Measurements from ENCODE around the gene GPR65. TPM values are rescaled to one million over a fixed set of nuclear protein-coding genes. Genes with fewer than 3 reads are reported as not detected.

The GPR65 gene
- total RNA-seq, 1 donor from 2014 or later, result 7.7 TPM

DNA sequence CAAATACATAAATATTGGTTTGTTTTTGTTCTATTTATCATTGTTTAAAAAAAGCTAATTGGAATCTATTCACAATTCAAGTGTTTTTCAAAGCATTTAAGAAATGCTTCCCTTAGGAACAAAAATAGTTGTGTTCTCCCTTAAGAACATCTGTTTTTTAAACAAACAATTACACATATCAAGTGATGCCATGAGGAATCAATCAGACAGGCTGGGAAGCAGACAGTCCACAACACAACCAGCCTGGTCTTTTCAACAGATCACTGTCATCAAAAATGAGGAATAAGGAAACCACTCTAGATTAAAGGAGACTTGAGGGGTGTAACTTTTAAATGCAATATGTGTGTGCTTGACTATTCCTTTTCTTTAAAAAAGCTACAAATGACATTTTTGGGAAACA, 37.4 kb upstream of the GPR65 start:
- Histone ChIP-seq H3K27ac (no peak overlapping the region), H3K4me3 (no peak overlapping the region), H3K36me3 (peaks cover 42% of the 10 kb centered on the region), H3K4me1 (no peaks in the 10 kb centered on the region), H3K27me3 (no peaks in the 10 kb centered on the region), H3K9me3 (no peaks in the 10 kb centered on the region)
- no peak for DNase-seq
- ATAC-seq, result no peak
- TF ChIP-seq, protein P1, sequence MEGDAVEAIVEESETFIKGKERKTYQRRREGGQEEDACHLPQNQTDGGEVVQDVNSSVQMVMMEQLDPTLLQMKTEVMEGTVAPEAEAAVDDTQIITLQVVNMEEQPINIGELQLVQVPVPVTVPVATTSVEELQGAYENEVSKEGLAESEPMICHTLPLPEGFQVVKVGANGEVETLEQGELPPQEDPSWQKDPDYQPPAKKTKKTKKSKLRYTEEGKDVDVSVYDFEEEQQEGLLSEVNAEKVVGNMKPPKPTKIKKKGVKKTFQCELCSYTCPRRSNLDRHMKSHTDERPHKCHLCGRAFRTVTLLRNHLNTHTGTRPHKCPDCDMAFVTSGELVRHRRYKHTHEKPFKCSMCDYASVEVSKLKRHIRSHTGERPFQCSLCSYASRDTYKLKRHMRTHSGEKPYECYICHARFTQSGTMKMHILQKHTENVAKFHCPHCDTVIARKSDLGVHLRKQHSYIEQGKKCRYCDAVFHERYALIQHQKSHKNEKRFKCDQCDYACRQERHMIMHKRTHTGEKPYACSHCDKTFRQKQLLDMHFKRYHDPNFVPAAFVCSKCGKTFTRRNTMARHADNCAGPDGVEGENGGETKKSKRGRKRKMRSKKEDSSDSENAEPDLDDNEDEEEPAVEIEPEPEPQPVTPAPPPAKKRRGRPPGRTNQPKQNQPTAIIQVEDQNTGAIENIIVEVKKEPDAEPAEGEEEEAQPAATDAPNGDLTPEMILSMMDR (IDR thresholded peaks at IDR 0.05), result no peak
- intact Hi-C loops (cut with DNase I), result no loop called here

DNA sequence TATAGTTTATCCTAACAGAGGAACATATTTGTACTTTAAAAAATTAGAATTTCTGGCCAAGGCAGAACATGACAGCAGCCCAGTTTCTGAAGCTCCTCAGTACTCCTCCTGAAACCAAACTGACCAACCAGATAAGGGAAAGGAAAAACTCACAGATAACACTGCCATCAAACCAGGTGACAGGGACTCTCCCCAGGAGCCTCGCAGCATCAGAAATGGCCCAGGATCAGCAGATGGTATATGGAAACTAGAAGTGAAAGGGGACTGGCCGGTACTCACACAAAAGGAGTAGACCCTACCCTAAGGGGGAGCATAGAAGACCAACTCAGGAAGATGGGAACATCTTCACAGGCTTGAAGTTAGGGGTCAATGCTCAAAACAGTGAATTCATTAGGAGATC, 33.9 kb upstream of the GPR65 start:
- H3K27me3 ChIP-seq, result no peaks in the 10 kb centered on the region
- intact Hi-C loops (cut with DNase I), result no loop called here
- no peaks in the 10 kb centered on the region for H3K4me1 ChIP-seq
- no peak overlapping the region for H3K27ac ChIP-seq
- peaks cover 48% of the 10 kb centered on the region for H3K36me3 ChIP-seq
- no peak for ATAC-seq
- H3K4me3 ChIP-seq, result no peak overlapping the region
- DNase-seq, result no peak
- no peaks in the 10 kb centered on the region for H3K9me3 ChIP-seq
- TF ChIP-seq, protein P1 (IDR thresholded peaks at IDR 0.05), result no peak

DNA sequence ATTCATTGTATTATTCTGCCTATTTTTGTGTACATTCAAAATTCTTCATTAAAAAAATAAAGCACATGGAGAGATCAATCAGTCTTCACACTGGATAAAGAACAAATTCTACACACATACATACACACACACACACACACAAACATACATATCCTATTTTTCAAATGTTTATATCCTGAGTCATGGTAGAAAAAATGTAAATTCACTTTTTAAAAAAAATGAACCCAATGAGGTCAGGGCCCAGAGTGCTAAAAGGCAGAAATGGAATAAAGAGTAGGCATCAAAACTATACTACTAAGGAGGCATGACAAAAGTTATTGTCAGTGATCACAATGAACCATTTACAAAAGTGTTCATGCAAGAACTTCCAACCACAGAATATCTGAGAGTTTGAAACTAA, 29.3 kb upstream of the GPR65 start:
- H3K36me3 ChIP-seq, result peaks cover 46% of the 10 kb centered on the region
- no peaks in the 10 kb centered on the region for H3K4me1 ChIP-seq
- H3K27ac ChIP-seq, result no peak overlapping the region
- intact Hi-C loops (cut with DNase I), result no loop called here
- TF ChIP-seq, protein P1 (IDR thresholded peaks at IDR 0.05), result no peak
- ATAC-seq, result no peak
- H3K4me3 ChIP-seq, result no peak overlapping the region
- H3K27me3 ChIP-seq, result no peaks in the 10 kb centered on the region
- H3K9me3 ChIP-seq, result no peaks in the 10 kb centered on the region
- DNase-seq, result no peak

DNA sequence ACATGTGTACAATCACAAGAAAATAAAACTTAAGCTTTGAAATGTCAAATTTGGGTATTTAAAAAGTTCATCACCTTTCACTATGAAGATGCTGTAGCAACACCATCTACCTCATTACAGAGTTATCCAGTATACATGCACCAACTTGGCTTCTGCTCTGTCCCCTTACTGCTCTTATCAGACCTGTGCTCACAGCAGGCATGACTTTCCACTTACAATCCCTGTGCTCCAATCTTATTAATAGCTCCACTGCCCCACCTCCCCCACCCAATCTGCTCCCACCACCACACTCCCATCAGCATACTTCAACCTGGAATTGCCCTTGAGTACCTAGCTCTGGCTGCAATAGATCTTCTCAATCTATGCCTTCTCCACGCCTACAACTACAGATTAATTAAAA, 25.2 kb upstream of the GPR65 start:
- DNase-seq (no peak), ATAC-seq (no peak)
- no peak overlapping the region for H3K27ac ChIP-seq
- H3K4me3 ChIP-seq, result no peak overlapping the region
- no peaks in the 10 kb centered on the region for H3K9me3 ChIP-seq
- TF ChIP-seq, protein P1 (IDR thresholded peaks at IDR 0.05), result no peak
- H3K27me3 ChIP-seq, result no peaks in the 10 kb centered on the region
- no peaks in the 10 kb centered on the region for H3K4me1 ChIP-seq
- H3K36me3 ChIP-seq, result peaks cover 58% of the 10 kb centered on the region
- intact Hi-C loops (cut with DNase I), result no loop called here

DNA sequence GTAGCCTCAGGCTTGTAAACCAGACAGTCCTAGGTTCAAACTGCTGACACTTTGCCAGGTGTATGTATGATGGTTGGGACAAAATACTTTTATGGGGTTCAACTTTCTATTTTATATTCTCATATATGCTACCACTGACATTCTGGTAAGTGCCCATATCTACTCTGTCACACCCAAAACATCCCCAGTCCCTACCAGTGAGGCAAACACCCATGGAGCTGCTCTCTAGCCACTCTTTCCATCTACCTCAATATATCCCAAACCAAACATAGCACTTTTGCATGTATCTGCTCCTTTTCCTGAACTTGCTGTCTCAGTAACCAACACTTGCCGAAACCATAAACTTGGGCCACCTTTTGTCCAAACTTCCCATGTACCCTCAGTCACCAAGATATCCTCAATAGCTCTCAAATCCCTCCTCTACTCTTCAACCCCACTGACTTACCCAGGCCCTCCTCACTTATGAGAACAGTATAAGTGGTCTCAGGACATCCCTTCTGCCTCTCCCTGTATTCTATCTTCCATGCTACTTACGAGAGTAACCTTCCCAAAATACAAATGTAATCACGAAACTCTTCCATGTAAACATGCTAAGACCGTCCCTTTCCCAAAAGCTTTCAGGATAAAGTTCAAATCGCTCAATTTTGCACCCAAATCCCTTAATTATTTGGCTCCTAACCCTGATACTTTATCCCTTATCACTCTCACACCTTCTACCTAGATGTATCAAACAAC, 15.5 kb upstream of the GPR65 start:
- TF ChIP-seq, protein P1 (IDR thresholded peaks at IDR 0.05), result no peak
- Histone ChIP-seq H3K27ac (no peak overlapping the region), H3K4me1 (peaks cover 13% of the 10 kb centered on the region), H3K9me3 (no peaks in the 10 kb centered on the region), H3K4me3 (no peak overlapping the region), H3K36me3 (peaks cover 16% of the 10 kb centered on the region), H3K27me3 (no peaks in the 10 kb centered on the region)
- ATAC-seq (no peak), DNase-seq (no peak)
- intact Hi-C loops (cut with DNase I), result no loop called here

DNA sequence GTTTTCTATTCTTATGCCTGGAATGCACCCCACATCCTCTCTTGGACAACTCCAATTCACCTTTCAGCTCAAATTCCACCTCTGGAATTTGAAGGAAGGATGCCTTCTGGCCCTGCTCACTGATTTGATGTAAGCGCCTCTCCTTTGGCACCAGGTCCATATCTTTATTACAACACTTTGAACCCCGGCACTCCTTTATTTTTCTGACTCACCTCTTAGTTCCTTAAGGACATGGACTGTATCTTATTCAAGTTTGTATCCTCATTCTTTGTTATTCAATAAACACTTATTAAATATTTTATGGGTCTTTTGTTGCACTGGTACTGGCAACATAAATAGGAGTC, 15.0 kb upstream of the GPR65 start:
- DNase-seq (no peak), ATAC-seq (no peak)
- Histone ChIP-seq H3K27ac (no peak overlapping the region), H3K36me3 (peaks cover 11% of the 10 kb centered on the region), H3K4me1 (peaks cover 13% of the 10 kb centered on the region), H3K9me3 (no peaks in the 10 kb centered on the region), H3K27me3 (no peaks in the 10 kb centered on the region), H3K4me3 (no peak overlapping the region)
- TF ChIP-seq, protein P1 (IDR thresholded peaks at IDR 0.05), result no peak
- intact Hi-C loops (cut with DNase I), result no loop called here
